Mucosa of stomach (tissue), 1 donor: ENCODE data around the gene CCN6.

Source experiments
- H3K27me3 ChIP-seq: one replicate; pipeline ENCODE4 v1.7.0; 2013; ENCODE audit warnings: mild to moderate bottlenecking, low read length; ENCODE audit not compliant: control insufficient read depth, insufficient read depth
- H3K36me3 ChIP-seq: one replicate; pipeline ENCODE4 v1.7.0; 2013; ENCODE audit warnings: low read length; ENCODE audit not compliant: control insufficient read depth, insufficient read depth
- H3K4me1 ChIP-seq: one replicate; pipeline ENCODE4 v1.7.0; 2013; ENCODE audit warnings: mild to moderate bottlenecking, low read length; ENCODE audit not compliant: control insufficient read depth, insufficient read depth
- H3K4me3 ChIP-seq: one replicate; pipeline ENCODE4 v1.7.0; 2013; ENCODE audit warnings: low read length
- H3K9ac ChIP-seq: one replicate; pipeline ENCODE4 v1.7.0; 2013; ENCODE audit warnings: mild to moderate bottlenecking, low read length, moderate library complexity
- H3K9me3 ChIP-seq: one replicate; pipeline ENCODE4 v1.7.0; 2013; ENCODE audit warnings: mild to moderate bottlenecking, low read length, moderate library complexity; ENCODE audit not compliant: control insufficient read depth
- donor health status: Pancreatic carcinoma.

Gene CCN6

DNA sequence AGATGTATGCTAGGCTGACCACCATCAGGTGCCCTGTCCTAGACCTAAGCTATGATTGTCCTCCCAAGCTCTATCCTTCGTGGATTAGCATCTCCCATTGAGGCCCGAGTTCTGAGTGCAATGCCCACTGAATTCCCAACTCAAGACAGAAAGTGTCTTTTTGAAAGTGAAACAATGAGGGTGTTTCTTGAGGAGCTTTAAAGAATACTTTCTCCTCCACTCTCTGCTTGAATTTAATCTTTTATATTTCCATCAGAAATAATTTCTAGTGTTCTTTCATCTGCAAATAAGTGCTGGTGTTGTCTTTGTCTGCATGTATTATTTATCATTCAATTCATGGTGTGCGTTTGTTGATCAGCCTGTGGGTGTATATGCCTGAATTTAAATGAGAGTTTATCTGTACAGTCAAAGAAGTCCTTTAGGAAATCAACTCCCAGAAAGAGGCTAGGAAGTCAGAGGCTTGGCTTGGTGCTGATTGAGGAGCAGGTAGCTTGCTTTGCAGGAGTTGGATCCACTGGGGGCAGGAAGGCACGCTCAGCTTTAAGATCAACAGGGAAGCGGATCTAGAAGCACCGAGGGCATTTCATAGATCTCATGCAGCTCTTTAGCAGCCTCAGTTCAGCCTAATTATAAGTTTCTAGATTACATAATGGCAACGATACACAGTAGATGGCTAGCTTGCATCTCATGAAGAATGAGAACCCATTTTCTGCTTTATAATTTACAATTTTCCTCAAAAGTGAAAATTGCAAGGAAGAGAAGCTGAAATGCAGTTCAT, 36.0 kb upstream of the CCN6 start:
- Histone ChIP-seq H3K9ac (no peak overlapping the region), H3K4me1 (peaks cover 15% of the 10 kb centered on the region), H3K36me3 (no peaks in the 10 kb centered on the region), H3K4me3 (no peak overlapping the region), H3K27me3 (no peaks in the 10 kb centered on the region), H3K9me3 (no peaks in the 10 kb centered on the region)

DNA sequence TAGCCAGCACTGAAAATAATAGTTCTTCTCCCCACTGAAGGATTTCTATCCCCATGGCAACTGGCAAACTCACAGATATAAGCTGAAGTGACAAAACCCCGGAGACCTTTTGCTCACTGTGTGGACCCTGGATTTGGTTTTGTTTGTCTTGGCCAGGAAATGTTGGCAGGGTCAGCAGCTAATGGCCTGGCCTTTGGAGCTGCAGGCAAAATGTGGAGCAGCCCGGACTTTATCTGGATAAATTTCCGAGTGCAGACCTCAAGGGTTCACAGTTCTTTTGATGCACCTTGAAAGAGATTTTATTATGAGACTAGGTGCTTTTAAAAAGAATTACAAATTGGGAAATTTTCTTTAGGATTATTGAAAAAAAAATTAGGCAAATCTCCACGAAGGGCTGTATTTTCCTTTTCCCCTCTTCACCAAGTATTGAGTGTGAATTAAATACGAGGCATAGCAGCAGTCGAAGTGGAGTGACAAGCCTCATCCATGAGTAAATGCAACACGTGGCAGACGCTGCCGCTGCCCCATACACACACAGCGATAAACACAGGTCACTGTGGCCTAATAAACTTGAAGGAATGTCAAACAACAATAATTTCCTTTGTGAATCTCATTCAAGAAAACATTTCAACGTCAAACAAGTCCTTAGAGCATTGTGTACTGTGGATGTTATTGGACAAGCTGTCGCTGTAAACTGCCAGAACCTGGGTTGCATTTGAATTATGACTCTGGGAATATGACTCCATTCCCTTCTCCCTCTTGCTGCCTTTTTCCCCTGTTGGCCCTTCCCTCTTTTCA, 35.1 kb upstream of the CCN6 start:
- no peaks in the 10 kb centered on the region for H3K9me3 ChIP-seq
- H3K4me3 ChIP-seq, result no peak overlapping the region
- H3K4me1 ChIP-seq, result peaks cover 15% of the 10 kb centered on the region
- no peaks in the 10 kb centered on the region for H3K36me3 ChIP-seq
- H3K9ac ChIP-seq, result no peak overlapping the region
- no peaks in the 10 kb centered on the region for H3K27me3 ChIP-seq

DNA sequence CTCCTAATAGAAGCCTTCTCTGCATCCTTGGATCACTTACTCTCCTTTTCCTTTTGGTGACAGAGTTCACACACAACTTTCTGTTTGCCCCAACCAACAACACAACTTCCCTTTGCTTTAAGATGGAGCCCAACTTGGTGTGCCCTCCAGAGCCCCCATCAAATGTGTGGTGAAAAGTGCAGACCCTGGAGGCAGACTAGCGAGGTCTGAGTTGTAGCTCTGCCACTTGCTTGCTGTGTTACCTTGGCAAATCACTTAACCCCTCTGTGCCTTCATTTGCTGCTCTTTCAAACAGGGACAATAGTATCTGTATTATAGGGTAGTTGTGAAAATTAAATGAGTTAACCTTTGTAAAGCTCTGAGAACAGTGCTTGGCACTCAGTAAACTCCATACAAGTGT, 34.3 kb upstream of the CCN6 start:
- no peak overlapping the region for H3K4me3 ChIP-seq
- H3K27me3 ChIP-seq, result no peaks in the 10 kb centered on the region
- H3K9ac ChIP-seq, result no peak overlapping the region
- H3K9me3 ChIP-seq, result no peaks in the 10 kb centered on the region
- no peaks in the 10 kb centered on the region for H3K36me3 ChIP-seq
- H3K4me1 ChIP-seq, result peaks cover 15% of the 10 kb centered on the region

DNA sequence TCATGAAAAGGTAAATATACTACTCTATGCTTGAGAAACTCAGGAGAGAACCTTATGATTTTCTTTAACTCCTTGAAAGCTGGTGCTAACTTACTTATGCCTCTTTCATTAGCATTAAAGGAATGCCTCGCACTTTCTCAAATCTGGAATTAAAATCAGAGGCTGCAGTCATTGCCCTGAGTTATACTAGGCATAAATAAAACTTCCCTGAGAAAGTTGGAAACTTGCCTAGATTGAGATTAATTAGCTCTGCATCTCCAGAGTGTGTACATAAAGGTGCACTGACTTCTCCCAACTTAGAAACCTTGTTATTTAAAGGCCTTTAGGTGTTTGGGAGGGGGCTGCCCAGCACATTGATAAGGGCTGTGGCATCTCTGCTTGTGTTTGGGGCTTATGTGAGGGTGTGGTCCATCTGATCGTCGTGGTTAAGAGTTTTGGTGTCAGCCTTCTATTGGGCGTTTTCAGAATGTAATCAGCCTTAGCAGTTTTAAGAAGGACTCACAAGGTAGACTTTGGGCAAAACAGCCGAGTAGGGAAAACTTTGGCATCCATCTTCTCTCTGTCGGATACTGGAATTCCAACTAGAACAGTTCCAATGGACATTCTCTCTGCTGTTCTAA, 32.1 kb upstream of the CCN6 start:
- Histone ChIP-seq H3K9me3 (no peaks in the 10 kb centered on the region), H3K36me3 (no peaks in the 10 kb centered on the region), H3K27me3 (no peaks in the 10 kb centered on the region), H3K4me1 (peaks cover 15% of the 10 kb centered on the region), H3K9ac (no peak overlapping the region), H3K4me3 (no peak overlapping the region)

DNA sequence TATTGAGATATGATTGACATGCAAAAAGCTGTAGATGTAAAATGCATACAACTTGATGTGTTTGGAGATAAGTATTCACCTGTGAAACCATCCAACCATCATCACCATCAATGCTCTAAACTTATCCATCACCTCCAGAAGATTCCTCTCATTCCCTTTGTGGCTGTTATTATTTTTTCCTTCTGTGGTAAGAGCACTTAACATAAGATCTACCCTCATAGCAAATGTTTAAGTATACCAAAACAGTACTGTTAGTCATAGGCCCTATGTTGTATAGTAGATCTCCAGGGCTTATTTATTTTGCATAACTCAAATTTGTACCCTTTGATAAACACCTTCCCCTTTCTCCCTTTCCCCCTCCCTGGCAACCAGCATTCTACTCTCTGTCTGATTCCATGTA, 31.2 kb upstream of the CCN6 start:
- no peak overlapping the region for H3K9ac ChIP-seq
- H3K36me3 ChIP-seq, result no peaks in the 10 kb centered on the region
- H3K4me1 ChIP-seq, result peaks cover 15% of the 10 kb centered on the region
- H3K4me3 ChIP-seq, result no peak overlapping the region
- H3K9me3 ChIP-seq, result no peaks in the 10 kb centered on the region
- no peaks in the 10 kb centered on the region for H3K27me3 ChIP-seq

DNA sequence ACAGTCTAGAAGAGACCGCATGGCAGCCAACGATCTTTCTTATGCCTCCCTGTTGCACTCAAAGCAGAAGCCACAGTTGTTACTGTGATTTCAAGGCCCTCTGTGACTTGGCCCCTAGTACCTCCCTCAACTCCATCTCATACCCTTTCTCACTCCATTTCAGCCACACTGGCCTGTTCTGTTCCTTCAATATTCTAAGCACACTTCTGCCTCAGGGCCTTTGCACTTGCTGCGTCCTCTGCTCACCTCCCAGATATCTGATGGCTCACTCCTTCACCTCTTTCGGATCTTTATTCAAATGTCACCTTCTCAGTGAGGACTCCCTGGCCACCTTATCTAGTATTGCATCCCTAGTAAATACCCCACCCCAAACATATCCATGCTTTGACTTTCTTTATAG, 29.4 kb upstream of the CCN6 start:
- Histone ChIP-seq H3K9me3 (no peaks in the 10 kb centered on the region), H3K4me3 (no peak overlapping the region), H3K4me1 (peaks cover 3% of the 10 kb centered on the region), H3K36me3 (no peaks in the 10 kb centered on the region), H3K27me3 (no peaks in the 10 kb centered on the region), H3K9ac (no peak overlapping the region)

DNA sequence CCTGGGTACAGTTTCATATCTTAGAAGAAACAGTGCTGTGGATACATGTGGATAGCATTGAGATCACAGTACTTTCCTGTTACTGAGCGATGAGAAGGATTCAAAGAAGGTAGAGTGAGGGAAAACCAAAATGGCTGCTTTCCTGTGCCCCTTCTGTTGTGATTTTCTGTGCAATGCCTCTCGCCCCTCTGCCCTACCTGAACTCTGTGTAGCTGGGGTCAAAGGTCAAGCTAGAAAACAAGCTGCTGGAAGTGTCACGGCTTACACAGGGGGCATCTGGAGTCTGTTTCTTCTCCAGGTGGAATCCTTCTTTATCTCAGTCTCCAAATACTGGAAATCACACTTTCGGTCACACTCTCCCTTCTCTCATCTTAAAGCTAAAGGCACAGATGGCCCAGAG, 27.0 kb upstream of the CCN6 start:
- Histone ChIP-seq H3K27me3 (no peaks in the 10 kb centered on the region), H3K4me1 (peaks cover 16% of the 10 kb centered on the region), H3K4me3 (no peak overlapping the region), H3K9me3 (no peaks in the 10 kb centered on the region), H3K36me3 (no peaks in the 10 kb centered on the region), H3K9ac (no peak overlapping the region)

DNA sequence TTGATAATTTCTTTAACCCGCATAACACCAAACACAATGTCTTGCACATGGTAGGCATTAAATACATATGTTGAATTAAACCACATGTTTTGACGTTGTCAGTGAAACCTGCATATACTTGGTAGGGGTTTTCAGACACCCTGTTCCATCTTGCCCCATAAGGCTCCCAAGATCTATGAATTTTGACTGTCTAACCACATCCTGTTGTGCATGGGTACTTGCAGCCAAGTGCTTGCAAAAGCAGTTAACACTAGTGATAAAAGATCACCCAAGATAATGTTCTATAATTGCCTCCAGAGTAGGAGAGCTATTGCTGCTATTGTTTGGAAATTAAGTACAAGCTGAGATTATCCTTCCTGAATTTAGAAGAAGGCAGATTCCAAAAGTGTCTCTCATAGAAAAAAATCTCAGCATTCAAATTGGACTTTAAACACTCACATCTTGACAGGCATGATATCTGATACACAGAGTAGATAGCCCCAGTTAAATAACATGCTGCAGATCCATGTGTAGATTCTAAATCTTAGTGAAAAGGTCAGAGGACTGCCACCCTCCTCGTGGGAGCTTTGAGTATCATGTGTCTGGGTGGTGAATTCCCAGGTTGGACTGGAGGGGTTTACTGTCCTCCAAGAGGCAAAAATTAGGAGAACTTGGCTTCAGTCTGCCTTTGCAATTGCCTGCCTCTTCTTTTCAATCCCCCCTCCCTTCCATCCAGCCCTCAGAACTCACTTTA, 25.8 kb upstream of the CCN6 start:
- no peaks in the 10 kb centered on the region for H3K27me3 ChIP-seq
- no peak overlapping the region for H3K9ac ChIP-seq
- H3K9me3 ChIP-seq, result no peaks in the 10 kb centered on the region
- H3K4me3 ChIP-seq, result no peak overlapping the region
- peaks cover 16% of the 10 kb centered on the region for H3K4me1 ChIP-seq
- no peaks in the 10 kb centered on the region for H3K36me3 ChIP-seq

DNA sequence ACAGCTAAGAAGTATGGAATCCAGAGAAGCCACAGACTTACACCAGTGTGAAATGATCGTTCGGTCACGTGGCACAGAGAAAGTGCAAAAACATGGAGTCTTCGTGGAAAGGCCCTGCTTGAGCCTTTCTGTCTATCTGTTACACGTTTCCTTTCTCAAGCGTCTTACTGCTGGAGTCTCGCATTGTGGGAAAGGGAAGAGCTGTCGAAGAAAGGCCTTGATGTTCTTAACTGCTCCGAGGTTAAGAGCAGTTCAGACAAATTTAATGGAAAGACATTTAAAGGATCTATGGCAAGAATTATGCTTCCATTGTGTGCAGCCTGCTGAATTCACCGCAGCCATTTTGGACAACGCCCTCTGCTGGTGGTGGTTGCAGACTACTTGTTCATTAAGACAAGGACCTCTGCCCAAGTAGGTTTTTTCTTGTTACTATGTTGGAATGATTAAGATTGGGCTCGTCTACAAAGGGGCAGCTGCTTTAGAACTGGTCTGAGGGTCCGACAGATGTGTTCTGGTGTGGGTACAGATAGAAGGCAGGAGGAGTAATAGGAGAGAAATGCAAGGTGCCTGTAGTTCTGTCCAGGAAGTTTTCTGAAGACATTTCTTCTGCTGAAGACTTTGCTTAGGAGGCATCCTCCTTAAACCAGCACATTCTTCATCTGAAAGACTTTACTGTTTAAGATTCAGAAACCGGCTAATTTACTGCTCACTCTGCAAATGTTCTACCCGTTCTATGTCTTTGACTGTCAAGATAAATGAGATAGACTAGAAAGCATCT, 24.7 kb upstream of the CCN6 start:
- no peaks in the 10 kb centered on the region for H3K9me3 ChIP-seq
- peaks cover 16% of the 10 kb centered on the region for H3K4me1 ChIP-seq
- no peaks in the 10 kb centered on the region for H3K36me3 ChIP-seq
- no peak overlapping the region for H3K9ac ChIP-seq
- no peaks in the 10 kb centered on the region for H3K27me3 ChIP-seq
- H3K4me3 ChIP-seq, result no peak overlapping the region

DNA sequence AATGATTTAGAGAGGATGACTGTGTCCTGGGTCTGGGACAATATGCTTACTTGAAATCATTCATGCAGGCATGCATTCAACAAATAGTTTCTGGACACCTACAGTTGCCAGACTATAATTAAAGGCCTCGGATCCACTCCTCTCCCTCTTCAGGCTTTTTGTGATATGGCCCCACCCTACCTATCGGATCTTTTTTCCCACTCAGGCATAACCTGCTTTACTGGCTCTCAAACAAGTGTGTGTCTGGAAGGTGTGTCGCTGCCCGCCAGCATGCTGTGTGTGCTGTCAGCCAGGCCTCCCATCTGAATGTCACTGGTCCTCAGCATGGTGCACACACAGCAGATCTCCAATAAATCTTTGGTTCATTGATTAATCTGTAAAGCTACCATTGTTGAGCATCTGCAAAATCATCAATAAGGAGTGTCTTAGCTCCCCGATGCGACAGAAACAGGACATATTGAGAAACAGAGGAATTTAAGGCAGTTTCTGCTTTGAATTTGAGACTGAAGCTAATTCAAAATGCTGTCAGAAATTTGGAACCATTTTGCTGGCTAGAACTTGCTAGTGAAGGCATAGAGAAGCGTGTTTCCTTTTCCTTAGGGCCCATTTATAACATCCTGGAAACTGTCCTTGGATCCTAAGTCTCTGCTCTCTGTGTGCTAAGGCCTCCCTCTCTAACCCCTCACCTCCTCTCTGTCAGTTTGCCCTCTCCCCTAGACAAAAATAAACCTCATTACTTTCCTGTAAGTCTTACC, 23.5 kb upstream of the CCN6 start:
- no peaks in the 10 kb centered on the region for H3K9me3 ChIP-seq
- H3K4me3 ChIP-seq, result no peak overlapping the region
- H3K4me1 ChIP-seq, result peaks cover 16% of the 10 kb centered on the region
- H3K27me3 ChIP-seq, result no peaks in the 10 kb centered on the region
- no peak overlapping the region for H3K9ac ChIP-seq
- no peaks in the 10 kb centered on the region for H3K36me3 ChIP-seq
